BLaER1 (cell line): ENCODE data around the gene BMP6.

ENCODE experiments used
- H3K27ac ChIP-seq: shearing (Covaris generic); formaldehyde crosslinking; 2 replicates; pipeline ENCODE4 v1.8.1; 2022
- H3K27me3 ChIP-seq: shearing (Covaris generic); formaldehyde crosslinking; 2 replicates; pipeline ENCODE4 v1.8.1; 2022
- H3K36me3 ChIP-seq: shearing (Covaris generic); formaldehyde crosslinking; 2 replicates; pipeline ENCODE4 v1.8.1; 2022
- H3K4me1 ChIP-seq: shearing (Covaris generic); formaldehyde crosslinking; 2 replicates; pipeline ENCODE4 v1.8.1; 2022
- H3K4me2 ChIP-seq: shearing (Covaris generic); formaldehyde crosslinking; 2 replicates; pipeline ENCODE4 v1.8.1; 2022
- H3K4me3 ChIP-seq: shearing (Covaris generic); formaldehyde crosslinking; 2 replicates; pipeline ENCODE4 v1.8.1; 2022
- H3K9ac ChIP-seq: shearing (Covaris generic); formaldehyde crosslinking; 2 replicates; pipeline ENCODE4 v1.8.1; 2022
- H3K9me3 ChIP-seq: shearing (Covaris generic); formaldehyde crosslinking; 2 replicates; pipeline ENCODE4 v1.8.1; 2022
- H4K20me1 ChIP-seq: shearing (Covaris generic); formaldehyde crosslinking; 2 replicates; pipeline ENCODE4 v1.8.1; 2022
- Cebpa-rat ChIP-seq: shearing (Covaris generic); IDR thresholded peaks from 2 replicates; pipeline ENCODE4 v1.8.1; 2022

Gene BMP6

DNA sequence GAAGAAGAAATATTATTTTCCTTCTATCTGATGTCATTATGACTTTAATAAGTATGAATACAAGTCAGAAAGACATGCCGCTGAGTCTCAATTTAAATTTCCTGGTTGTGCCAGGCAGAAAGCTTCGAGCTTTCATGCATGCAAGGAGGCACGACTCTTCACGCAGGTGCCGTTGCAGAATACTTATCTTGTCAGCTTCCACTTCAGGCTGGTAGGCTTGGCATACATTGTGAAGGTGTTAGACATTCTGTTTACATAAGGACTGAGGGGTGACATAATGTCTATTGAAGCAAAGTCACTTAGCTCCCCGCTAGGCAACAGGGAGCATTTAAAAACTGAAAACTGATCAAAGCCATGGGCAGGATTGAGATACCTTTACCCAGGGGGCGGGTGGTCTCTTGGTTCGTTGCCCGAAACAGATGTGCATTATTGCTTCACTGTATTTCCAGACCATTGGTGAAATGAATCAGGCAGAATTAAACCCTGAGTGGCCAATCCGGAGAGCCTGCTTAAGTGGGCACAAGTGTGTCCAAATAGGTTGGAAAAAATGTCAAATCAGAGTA, 16.4 kb downstream of the BMP6 start:
- H3K9ac ChIP-seq = no peak overlapping the region
- no peaks in the 10 kb centered on the region for H3K9me3 ChIP-seq
- no peaks in the 10 kb centered on the region for H3K36me3 ChIP-seq
- H4K20me1 ChIP-seq = no peaks in the 10 kb centered on the region
- TF ChIP-seq Cebpa-rat = no peak
- H3K4me1 ChIP-seq = no peaks in the 10 kb centered on the region
- H3K4me2 ChIP-seq = no peak overlapping the region
- no peak overlapping the region for H3K4me3 ChIP-seq
- H3K27ac ChIP-seq = no peak overlapping the region
- H3K27me3 ChIP-seq = no peaks in the 10 kb centered on the region

DNA sequence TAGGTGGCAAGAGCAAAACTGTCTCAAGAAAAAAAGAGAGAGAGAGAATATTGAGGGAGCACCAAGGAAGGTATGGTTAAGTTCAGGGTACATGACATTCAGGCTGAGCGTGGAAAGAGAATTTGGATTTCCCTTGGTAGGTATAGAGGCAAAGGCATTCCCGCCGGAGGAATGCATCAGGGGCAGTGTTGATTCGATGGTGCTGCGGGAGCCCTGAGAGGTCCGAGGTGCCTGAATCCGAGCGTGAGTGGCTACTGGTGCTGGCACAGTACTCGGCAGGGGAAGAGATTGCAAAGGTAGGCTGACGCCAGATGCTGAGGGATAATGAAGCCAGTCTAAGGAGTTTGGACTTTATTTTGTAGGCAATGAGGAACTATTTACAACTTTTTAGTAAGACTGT, 20.0 kb downstream of the BMP6 start:
- Histone ChIP-seq H3K4me2 (no peak overlapping the region), H3K27me3 (no peaks in the 10 kb centered on the region), H3K27ac (no peak overlapping the region), H3K36me3 (no peaks in the 10 kb centered on the region), H3K4me1 (no peaks in the 10 kb centered on the region), H4K20me1 (no peaks in the 10 kb centered on the region), H3K4me3 (no peak overlapping the region), H3K9me3 (no peaks in the 10 kb centered on the region), H3K9ac (no peak overlapping the region)
- TF ChIP-seq Cebpa-rat = no peak

DNA sequence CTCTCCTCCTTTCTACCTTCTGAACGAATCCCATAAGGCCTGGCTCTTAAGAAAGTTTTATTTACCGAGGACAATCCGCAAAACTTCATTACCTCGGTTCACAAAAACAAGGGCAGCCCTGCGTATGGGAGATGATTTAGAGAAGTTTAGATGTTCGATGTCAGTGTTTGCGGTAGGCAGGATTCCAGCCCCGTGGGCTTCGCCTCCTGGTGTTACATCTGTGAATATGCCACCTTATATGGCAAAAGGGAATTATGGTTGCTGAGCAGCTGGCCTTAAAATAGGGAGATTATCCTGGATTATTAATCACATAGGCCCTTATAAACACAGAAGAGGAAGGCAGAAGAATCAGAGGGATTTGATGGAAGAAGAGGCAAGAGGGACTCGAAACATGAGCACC, 21.1 kb downstream of the BMP6 start:
- no peak overlapping the region for H3K4me2 ChIP-seq
- H3K36me3 ChIP-seq = no peaks in the 10 kb centered on the region
- H3K4me1 ChIP-seq = no peaks in the 10 kb centered on the region
- H4K20me1 ChIP-seq = no peaks in the 10 kb centered on the region
- TF ChIP-seq Cebpa-rat = no peak
- no peaks in the 10 kb centered on the region for H3K9me3 ChIP-seq
- no peak overlapping the region for H3K9ac ChIP-seq
- no peak overlapping the region for H3K4me3 ChIP-seq
- no peak overlapping the region for H3K27ac ChIP-seq
- no peaks in the 10 kb centered on the region for H3K27me3 ChIP-seq

DNA sequence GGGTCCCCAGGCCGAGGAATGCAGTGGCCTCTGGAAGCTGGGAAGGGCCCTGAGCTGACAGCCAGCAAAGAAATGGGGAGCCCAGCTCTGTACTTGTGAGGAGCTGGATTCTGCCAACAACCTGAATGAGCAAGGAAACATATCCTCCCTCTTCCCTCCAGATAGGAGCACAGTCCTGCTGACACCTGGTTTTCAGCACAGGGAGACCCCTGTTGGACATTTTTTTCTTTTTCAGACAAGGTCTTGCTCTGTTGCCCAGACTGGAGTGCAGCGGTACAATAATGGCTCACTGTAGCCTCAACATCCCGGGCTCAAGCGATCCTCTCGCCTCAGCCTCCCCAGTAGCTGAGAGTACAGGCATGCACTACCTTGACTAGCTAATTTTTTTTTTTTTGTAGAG, 21.5 kb downstream of the BMP6 start:
- Histone ChIP-seq H3K4me3 (no peak overlapping the region), H3K4me2 (no peak overlapping the region), H4K20me1 (no peaks in the 10 kb centered on the region), H3K9ac (no peak overlapping the region), H3K4me1 (no peaks in the 10 kb centered on the region), H3K27me3 (no peaks in the 10 kb centered on the region), H3K27ac (no peak overlapping the region), H3K36me3 (no peaks in the 10 kb centered on the region), H3K9me3 (no peaks in the 10 kb centered on the region)
- no peak for TF ChIP-seq Cebpa-rat

DNA sequence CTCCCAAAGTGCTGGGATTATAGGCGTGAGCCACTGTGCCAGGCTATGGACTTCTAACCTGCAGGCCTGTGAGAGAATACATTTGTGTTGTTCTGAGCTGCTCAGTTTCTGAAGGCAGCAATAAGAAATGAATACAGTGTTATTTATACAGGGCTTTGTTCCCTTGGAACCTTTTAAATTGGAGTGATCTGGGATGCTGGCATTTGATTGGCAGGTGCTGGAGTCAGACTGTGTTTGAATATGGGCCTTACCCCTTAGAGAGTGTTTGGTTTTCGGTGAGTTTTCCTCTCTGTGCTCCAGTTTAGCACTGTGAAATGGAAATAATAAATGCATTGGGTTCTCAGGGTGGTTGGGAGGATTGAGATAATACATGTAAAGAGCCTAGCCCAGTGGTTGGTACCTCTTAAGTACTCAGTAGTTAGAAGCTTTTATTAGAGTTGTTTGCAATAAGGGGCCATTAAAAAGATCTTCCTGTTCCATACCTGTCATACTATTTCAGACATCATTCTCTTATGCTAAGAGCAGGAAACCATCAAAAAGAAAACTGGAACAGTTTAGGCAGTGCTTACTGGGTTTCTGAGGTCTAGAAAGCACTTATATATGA, 22.1 kb downstream of the BMP6 start:
- Histone ChIP-seq H3K27me3 (no peaks in the 10 kb centered on the region), H3K27ac (no peak overlapping the region), H3K36me3 (no peaks in the 10 kb centered on the region), H4K20me1 (no peaks in the 10 kb centered on the region), H3K4me1 (no peaks in the 10 kb centered on the region), H3K4me2 (no peak overlapping the region), H3K4me3 (no peak overlapping the region), H3K9me3 (no peaks in the 10 kb centered on the region), H3K9ac (no peak overlapping the region)
- no peak for TF ChIP-seq Cebpa-rat

DNA sequence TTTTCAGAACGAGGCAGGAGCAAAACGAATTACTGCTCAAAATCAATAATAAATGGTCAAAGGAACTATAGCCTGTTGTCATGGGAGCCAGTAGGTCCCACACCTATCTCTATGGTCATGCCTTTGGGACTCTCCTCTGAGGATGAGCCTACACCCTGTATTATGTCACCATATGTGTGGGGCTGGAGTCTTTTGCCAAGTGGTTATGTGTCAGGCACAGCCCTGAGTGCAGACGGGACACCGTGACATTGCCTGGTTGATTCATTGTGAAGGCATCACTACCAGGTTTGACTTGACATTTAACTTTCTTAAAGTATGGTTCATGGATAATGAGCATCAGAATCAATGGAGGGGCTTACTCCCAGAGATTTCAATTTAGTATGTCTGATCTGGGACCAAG, 23.6 kb downstream of the BMP6 start:
- no peaks in the 10 kb centered on the region for H3K9me3 ChIP-seq
- H4K20me1 ChIP-seq = no peaks in the 10 kb centered on the region
- H3K27me3 ChIP-seq = no peaks in the 10 kb centered on the region
- no peak overlapping the region for H3K4me3 ChIP-seq
- no peaks in the 10 kb centered on the region for H3K4me1 ChIP-seq
- no peaks in the 10 kb centered on the region for H3K36me3 ChIP-seq
- H3K9ac ChIP-seq = no peak overlapping the region
- H3K4me2 ChIP-seq = no peak overlapping the region
- TF ChIP-seq Cebpa-rat = no peak
- H3K27ac ChIP-seq = no peak overlapping the region

DNA sequence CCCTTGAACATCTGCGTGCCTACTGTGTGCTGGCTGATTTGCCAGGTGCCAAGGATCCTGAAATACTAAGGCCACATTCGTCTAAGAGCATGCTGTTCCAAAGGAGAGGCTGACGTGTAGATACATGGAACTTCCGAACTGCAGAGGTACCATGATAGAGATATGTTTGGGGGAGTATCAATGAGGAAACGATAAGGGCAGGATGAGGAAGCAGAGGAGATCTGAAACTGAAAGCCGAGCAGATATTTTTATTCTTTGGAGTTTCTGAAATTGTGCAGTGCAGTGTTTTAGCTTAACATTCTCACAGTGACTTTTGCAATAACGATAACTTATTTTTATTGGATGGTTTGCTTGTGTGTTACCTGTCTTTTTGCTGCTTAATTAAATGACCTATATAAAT, 24.3 kb downstream of the BMP6 start:
- Histone ChIP-seq H3K9ac (no peak overlapping the region), H3K4me3 (no peak overlapping the region), H3K4me1 (no peaks in the 10 kb centered on the region), H3K27me3 (no peaks in the 10 kb centered on the region), H4K20me1 (no peaks in the 10 kb centered on the region), H3K4me2 (no peak overlapping the region), H3K9me3 (no peaks in the 10 kb centered on the region), H3K27ac (no peak overlapping the region), H3K36me3 (no peaks in the 10 kb centered on the region)
- TF ChIP-seq Cebpa-rat = no peak

DNA sequence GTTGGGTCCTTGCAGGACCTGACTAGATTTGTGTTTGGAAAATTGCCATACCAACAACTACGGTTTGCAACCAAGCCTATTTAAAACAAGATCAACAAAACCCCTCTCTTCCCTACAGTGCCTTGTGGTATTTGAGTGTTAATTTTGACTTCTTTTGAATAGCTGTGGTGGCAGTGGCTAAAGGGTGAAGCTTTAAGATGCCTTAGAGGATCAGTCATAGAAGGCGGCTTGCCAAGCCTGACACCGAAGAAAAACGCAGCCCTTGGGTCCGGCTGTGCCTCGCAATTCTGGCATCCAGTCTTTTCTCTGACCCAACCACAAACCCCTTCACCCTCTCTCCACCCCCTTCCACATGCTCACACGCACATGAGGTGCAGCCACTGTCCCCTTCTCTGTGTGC, 32.6 kb downstream of the BMP6 start:
- TF ChIP-seq Cebpa-rat = no peak
- Histone ChIP-seq H3K4me2 (no peak overlapping the region), H3K4me1 (no peaks in the 10 kb centered on the region), H3K27ac (no peak overlapping the region), H3K9ac (no peak overlapping the region), H4K20me1 (no peaks in the 10 kb centered on the region), H3K27me3 (no peaks in the 10 kb centered on the region), H3K4me3 (no peak overlapping the region), H3K9me3 (no peaks in the 10 kb centered on the region; the same call in 1 of the 2 replicates), H3K36me3 (no peaks in the 10 kb centered on the region)

DNA sequence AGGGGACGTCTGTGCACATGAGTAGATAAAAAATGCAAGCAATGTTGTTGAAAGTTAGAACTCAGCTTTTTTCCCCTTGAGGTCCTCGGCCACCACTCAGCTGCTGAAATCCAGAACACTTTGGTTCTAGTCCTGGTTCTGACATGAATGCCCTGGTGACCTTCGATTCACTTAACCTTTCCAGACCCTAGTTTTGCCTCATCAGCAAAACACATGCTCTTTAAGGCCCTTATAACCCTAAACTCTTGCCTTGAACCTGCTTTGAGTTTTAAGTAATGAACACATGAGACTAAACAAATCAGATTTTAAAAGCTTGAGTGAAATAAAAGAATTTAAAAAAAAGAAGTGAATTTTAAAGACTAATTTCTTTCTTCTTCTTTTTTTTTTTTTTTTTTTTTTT, 33.4 kb downstream of the BMP6 start:
- H3K9me3 ChIP-seq = no peaks in the 10 kb centered on the region; the same call in 1 of the 2 replicates
- no peak overlapping the region for H3K9ac ChIP-seq
- H3K36me3 ChIP-seq = no peaks in the 10 kb centered on the region
- no peaks in the 10 kb centered on the region for H4K20me1 ChIP-seq
- H3K27ac ChIP-seq = no peak overlapping the region
- H3K27me3 ChIP-seq = no peaks in the 10 kb centered on the region
- TF ChIP-seq Cebpa-rat = no peak
- H3K4me2 ChIP-seq = no peak overlapping the region
- H3K4me1 ChIP-seq = no peaks in the 10 kb centered on the region
- H3K4me3 ChIP-seq = no peak overlapping the region

DNA sequence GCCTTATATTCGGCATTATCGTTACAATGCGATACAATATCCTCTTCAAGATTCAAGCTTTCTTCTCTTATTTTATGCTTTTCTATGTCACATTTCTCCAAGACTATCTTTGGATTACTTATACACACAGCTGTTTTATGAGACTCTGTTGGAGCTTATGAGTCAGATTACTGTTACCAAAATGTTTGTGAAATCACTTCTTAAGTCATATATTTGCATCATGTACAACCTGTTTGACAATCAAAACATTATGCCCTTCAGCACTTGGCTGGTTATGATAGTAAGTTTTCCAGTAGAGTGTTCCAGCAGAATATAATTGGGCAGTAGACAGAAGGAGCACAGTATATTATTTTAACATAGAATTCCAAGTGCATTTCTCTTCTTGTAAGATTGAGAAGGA, 35.2 kb downstream of the BMP6 start:
- H3K9me3 ChIP-seq = no peaks in the 10 kb centered on the region; the same call in 1 of the 2 replicates
- no peak overlapping the region for H3K4me2 ChIP-seq
- H3K27ac ChIP-seq = no peak overlapping the region
- no peak overlapping the region for H3K4me3 ChIP-seq
- no peak overlapping the region for H3K9ac ChIP-seq
- no peaks in the 10 kb centered on the region for H3K4me1 ChIP-seq
- H3K36me3 ChIP-seq = no peaks in the 10 kb centered on the region
- TF ChIP-seq Cebpa-rat = no peak
- H3K27me3 ChIP-seq = no peaks in the 10 kb centered on the region
- no peaks in the 10 kb centered on the region for H4K20me1 ChIP-seq

DNA sequence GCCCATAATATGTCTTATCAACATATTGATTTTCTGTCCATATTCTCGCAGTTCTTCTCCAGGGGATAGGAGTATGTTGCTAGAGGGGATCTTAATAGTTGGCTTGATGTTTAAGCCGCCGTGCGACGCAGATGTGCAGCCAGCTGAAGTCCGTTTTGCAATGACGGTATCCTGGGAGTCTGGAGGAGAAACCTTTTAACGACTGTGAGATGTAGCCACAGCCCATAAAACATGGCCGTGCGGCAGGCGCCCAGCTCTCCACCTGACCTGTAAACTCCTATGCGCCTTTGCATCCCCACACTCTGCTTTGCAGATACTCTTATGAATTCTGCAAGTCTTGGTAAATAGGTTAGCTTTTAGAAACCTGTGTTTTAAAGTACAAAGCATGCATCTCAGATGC, 36.9 kb downstream of the BMP6 start:
- Histone ChIP-seq H3K4me3 (no peak overlapping the region), H3K27me3 (no peaks in the 10 kb centered on the region), H3K27ac (no peak overlapping the region), H3K4me2 (no peak overlapping the region), H4K20me1 (no peaks in the 10 kb centered on the region), H3K9ac (no peak overlapping the region), H3K9me3 (no peaks in the 10 kb centered on the region), H3K36me3 (no peaks in the 10 kb centered on the region), H3K4me1 (no peaks in the 10 kb centered on the region)
- no peak for TF ChIP-seq Cebpa-rat
